Activated CD8-positive, alpha-beta memory T cell treated with anti-CD3 and anti-CD28 coated beads, Interleukin-2, amount 50 U/mL, for 4 hours (primary cell): ENCODE results near the gene TTC21A.
A peak's percentile ranks its signal among the peaks of the same experiment; 100 is the strongest.

ENCODE experiments used
- DNase-seq: peaks from one replicate; pipeline ENCODE4 v3.0.0-alpha.2; 2020

Gene TTC21A

DNA sequence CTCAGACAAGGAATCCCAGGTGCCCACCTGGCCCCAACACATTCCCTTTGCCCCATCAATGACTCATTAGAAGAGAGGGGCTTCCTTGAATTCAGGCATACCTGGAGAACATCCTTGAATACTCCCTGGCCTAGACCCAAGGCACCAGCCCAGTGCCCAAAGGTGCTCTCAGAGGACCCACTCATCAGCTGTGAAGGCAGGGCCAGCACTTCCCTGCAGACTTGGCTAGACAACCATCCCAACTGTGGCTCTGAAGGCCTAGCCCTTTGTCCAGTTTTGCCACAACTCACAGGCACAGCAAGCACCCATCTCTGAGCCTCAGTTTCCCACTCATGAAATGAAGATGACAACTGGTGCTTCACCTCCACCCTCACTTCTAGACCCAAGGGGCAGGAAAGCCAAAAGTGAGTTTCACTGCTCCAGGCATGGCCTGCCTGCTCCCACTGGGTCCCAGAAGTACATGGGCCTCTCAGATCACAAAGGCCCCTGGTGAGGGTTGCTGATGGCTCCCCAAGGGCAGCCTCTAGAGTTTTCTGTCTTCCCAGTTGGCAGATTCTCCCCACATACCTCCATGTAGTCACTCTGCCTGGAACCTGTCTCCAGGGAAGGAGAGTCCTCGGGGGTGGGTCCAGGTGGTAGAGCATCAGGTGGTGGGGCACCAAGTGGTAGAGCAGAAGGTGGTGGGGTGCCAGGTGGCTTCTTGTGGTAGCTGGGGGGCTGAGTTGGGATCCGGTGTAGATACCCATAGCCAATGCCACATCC, 7.6 kb upstream of the TTC21A start:
- no peak for DNase-seq

DNA sequence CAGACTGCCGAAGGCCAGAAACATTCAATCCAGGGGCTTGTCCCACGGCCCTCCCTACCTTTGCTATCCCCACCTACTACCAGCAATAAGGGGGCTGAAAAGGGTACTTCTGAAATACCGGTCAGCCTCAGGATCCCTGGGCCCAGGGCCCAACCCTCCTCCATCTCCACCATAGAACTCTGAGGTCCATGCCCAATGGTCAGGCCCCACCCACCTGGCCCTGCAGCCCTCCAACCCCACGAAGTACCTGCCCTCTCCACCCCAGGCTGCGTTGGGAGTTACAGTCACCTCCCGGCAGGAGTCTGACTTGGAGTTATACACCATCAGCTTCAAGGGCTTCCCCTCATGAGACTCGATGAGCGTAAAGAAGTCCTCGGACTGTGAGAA, 7.0 kb upstream of the TTC21A start:
- no peak for DNase-seq

DNA sequence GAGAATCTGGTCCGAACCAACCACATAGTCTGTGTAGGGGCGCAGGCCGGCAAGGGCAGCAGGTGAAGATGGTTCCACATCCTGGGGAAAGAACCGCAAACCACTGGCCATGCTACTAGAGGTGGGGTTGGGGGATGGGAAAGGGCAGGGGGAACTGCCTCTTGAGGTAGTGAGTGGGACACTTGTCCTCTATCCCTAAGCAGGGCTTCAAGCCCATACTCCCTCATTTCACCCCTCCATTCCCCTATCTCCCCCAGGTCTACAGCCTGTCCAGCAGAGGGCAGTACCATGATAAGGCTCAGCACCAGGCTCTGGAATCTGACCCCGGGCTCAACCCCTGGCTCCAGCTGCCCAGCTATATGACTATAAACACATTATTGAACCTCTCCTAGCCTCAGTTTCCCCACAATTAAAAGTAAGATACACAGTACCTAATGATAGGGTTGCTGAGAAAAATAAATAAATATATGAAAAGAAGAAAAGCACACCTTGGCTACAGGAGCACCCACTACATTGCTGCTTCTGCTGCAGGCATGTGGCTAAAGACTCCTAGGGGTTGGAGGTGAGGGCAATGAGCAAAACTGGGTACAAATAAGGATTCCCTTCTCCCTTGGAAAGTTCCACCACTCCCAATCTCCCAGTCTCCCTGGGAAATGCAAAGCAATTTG, 6.3 kb upstream of the TTC21A start:
- DNase-seq, result peak; percentile 49

DNA sequence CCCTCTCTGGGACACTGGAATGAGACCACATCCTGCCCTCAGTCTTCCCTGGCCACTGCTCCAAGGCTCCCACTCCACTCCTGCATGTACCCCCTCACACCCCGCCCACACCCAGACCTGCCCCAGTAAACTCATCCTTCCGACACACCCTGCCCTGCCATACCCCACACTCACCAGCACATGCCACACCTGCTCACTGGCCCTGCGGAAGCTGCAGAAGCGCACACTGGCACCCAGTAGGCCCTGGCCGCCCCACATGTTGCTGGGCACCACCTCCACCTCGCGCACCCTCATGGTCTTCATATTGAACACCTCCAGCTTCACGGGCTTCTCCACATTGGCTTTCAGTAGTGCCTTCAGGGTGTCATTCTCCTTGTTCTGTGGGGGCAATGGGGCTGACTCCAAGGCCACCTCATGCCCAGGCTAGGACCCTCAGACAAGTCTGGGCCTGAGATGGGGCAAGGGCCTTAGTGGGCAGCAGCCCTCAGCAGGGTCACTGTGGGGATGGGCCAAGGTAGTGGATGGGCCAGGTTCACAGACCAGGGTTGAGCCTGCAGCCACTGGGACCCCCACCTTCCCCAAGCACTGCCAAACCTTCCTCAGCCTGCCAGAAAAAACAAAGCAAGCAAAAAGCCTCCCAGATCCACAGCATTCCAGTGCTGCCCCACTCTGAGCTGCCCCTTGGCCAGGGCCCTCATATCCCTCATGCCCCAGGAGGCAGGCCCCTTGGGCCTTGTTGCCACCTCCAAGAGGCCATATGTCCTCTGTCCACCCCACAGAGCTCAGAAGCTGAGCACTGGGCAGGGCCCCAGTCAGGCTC, 4.8 kb upstream of the TTC21A start:
- DNase-seq, result no peak

DNA sequence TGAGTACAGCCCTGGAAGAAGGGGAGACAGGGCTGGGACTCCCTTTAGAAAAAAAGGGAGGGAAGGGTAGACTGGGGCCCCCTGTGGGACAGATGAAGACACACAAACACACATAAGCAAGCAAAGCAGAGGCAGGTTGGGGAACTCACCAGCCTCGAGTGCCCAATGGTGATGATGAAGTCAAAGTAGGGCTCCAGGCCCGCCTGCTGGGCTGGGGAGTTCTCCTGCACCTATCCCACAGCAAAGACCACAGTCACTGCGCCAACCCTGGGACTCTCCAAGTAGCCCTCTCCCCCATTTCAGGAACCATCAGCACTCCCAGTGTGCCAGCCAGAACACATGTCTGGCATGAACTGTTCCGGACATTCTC, 4.2 kb upstream of the TTC21A start:
- DNase-seq, result no peak

DNA sequence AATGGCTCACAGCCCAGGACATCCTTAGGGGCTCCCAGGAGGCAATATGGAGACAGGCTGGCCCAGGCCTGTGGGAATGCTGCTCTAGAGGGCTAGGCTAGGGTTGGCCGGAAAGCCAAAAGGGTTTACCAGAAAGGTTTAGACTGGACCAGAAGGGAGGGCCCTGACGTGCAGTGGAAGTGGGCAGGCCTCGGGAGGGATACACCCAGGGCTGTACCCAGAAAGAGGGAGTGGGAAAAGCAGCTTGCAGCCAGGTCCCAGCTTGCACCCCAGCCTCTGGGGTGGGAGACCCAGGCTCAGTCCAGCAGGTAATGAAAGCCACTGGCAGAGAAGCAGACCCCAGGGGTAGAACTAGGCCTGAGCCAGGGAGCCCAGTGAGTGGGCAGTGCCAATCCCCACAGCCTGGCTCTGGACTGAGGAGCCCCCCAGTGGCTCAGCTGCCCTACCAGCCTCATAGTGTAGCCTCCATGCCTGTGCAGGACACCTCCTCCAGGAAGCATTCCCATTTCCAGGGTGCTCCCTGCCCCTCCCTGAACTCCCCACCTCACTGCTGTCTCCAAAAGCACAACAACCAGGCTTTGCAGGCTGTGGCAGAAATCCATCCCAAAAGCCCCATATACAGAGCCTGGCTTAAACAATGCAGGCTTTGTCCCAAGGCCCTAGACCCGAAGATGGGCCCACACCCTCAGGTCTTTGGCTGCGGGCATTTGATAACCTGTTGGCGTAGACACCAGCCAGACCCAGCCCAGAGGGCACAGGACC, 3.5 kb upstream of the TTC21A start:
- no peak for DNase-seq

DNA sequence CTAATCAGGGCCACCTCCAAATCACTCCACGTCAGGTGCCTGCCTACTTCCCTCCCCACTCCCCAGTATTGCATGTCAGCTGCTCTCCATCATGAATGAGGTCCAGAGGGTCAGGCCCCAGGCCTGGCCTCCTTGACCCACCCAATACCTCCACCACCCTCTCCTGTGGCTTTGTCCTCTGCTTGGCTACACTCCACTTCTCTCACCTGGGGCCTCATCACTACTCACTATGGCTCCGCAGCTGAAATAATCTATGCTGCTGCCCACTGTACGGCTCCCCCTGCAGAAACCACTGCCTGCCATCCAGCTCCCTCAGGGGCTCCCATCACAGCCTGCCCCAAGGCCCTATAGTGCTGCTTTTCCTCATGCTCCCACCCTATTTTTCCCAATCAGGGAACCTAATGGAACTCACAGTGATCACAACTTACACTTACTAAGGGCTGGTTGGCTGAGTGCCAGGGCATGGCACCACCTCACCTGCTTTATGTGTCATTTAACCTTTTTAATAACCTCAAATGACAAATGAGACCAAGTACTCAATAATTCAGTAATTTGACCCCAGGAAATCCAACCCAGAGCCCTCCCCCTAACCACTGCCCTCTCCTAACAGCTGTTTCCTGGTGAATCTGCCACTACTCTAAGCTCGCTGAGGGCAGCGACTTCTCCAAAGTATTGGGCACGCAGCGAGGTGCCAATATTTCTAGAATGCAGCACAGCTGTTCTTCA, 2.4 kb upstream of the TTC21A start:
- DNase-seq, result peak; percentile 64

DNA sequence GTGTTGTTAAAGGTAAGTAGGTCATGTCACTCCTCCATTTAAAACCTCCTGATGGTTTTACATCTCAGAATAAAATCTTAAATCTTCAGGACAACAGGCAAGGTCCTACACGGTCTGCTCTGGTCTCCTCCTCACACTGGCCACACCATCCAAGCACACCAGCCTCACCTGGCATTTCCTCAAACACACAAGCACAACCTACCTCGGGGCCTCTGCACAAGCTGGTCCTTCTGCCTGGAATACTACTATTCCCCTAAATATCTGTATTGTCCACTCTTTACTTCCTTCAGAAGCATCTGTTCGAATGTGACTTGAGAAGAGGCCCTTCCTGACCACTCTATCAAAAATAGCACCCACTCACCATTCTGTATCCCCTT, 1.8 kb upstream of the TTC21A start:
- DNase-seq, result no peak

DNA sequence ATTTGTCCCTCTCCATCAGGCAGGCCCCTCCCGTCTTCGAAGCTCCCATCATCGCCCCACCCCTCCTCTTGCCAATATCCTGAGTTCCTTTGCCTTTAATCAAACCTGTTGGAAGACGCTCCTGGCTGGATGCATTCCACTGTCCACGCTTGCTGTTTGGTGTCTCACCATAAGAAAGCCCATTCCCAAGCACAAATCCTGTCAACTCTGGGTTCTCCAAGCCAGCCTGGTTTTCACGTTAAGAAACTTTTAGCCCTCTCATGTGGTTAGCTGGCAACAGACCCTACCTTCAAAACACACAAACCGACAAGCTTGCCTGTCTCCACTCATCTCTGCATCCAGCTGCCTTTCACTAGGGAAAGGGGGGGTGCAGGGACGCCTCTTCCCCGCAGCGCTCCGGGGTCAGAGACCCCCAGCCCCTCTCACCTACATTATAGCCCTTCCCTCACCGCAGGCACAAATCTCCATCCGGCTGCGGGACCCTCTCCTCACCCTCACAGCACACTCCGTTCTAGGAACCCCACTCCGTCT, 1.1 kb upstream of the TTC21A start:
- DNase-seq, result no peak

DNA sequence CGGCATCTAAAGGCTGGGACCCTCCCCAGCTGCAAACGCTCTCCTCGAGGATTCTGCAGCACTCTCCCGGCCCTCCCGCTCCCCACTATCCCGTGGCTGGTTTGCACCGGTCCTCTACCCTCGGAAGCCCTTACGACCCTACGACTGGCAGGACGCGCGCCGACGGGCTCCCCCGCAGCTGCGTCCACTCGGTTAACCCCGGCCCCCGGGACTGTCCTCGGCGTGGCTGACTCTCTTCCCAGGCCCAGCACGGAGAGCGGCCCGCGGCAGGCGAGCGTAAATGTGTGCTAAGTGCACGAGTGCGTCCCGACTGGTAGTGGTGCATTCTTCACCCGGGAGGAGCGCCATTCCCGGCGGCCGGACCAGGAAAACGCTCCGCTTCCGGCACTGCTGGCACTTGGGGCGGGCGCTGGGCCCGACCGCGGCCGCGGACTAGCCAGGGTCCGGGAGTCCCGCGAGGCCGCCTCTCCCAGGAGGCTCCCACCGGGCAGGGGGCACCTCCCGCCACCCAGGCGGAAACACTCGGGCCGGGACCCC, 561 bp upstream of the TTC21A start:
- DNase-seq, result no peak

DNA sequence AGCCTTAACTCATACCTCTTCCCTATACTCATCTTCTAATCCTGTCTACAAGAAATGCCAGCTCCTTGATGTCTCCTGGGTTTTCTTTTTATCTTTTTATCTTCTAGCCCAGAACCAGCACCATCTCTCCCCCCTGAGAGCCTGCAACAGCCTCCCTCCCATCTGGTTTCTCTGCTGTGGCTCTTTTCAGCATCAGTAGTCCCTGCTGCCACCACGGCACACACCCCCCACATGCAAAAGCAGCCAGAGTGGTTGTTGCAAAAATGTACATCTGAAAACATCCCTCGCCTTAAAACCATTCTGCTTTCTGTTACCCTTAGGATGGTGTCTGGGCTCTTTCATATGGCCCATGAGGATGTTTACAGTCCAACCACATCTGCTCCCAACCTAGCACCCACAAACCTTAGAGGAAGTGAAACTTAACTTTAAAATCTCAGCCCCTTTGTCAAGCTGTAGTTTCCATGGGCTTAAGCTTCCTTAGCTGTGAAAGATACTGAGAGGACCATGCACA, 775 bp downstream of the TTC21A start:
- no peak for DNase-seq

DNA sequence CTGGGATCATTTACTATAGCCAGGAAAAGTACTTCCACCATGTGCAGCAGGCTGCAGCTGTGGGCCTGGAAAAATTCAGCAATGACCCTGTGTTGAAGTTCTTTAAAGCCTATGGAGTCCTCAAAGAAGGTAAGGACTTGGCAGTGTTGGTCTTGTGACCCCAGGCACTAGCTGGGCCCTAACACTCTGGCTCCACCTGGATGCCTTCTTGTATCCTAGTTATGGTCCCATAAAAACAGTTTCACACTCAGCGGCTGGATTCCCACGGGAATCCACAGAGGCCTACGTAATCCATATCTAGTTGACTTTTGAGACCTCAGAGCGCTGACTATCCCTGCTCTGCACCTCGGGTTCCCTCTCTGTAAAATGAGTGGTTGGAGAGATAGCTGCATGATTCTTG, 1.6 kb downstream of the TTC21A start:
- DNase-seq, result no peak

DNA sequence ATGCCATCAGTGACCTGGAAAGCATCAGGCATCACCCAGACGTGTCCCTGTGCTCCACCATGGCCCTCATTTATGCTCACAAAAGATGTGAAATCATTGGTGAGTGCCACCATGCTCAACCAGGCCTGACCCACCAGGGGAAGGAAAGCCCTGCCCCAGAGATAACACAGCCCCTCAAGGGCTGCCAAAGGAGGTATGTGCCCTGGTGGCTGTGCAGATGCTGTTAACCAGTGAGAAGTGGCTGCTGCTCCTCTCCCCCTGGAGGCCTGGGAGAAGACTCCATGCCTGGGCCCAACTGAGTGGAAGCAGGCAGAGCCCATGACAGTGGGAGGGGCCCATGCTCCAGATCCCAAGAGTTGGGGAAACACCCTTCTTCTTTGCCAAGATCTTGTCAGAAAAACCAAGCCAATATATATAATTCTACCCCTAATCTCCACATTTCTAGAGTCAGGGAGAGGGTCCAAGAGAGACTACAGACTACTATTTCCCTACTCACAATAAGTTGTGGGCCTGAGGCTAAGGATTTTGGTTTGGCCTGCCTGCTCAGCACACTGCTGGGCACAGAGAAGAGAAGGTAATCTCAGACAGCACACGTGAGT, 2.7 kb downstream of the TTC21A start:
- DNase-seq, result no peak

DNA sequence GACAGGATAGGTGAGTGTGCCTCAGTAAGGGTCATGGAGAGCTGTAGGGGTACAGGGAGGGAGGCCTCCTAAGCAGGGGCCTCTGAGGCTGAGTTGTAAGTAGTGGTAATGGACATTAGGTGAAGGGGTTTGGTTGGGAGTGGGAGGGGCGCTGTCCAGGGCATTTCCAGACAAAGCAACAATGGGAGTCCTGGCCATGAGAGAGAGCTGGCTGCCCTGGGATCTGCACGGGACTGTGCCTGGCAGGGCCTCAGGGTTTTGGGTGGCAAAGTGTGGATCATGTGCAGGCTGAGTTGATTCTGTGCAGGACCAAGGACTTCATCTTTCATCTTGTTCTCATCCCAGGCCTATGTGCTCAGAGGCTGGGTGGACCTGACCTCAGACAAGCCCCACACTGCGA, 4.6 kb downstream of the TTC21A start:
- DNase-seq, result no peak

DNA sequence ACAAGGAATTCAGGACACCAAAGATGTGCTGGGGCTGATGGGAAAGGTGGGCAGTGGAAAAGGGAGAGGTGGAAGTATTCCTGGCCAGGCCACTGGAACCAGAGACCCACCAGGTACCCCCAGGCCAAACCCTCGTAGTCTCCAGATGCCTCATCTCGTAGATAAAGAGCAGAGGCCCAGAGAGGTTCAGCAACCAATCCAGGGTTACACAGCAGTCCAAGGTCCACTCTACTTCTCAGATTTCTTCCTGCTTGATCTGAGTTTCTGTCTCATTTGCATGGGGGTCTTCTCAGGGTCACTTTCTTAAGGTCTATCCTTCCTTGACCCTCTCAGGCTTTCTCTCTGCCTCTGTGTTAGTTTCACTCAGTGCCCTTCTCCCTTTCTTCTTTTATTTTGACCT, 5.1 kb downstream of the TTC21A start:
- DNase-seq, result no peak

DNA sequence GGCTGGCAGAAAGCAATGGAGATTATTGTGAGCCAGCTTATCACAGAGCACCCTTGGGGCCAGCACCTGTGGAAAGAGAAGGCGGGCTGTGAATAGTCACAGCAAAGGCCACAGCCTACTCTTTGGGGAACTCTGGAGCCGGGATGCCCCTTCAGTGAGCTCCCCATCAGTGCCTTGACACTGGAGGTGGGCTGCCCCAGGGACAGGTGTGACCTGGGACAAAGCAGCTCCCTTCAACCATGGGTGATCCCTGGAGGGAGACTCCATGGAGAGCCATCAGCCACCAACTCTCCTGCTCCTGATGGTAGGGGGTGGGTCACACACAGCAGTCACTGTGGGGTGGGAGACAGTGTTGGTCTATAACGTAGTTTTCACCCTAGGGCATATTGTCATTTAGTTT, 5.8 kb downstream of the TTC21A start:
- no peak for DNase-seq

DNA sequence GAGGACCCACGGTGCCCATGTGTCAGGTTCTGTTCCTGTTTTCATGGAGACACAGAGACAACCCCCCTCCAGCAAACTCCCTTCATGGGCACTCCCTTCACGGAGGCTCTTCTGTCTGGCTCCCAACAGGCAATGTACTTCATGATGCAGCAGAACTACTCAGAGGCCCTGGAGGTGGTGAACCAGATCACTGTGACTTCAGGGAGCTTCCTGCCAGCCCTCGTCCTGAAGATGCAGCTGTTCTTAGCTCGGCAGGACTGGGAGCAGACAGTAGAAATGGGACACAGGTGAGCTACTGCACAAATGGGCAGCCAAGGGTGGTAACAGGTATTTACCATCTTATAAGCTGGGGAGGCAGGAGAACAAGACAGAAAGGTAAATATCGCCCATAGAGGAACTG, 7.0 kb downstream of the TTC21A start:
- no peak for DNase-seq

DNA sequence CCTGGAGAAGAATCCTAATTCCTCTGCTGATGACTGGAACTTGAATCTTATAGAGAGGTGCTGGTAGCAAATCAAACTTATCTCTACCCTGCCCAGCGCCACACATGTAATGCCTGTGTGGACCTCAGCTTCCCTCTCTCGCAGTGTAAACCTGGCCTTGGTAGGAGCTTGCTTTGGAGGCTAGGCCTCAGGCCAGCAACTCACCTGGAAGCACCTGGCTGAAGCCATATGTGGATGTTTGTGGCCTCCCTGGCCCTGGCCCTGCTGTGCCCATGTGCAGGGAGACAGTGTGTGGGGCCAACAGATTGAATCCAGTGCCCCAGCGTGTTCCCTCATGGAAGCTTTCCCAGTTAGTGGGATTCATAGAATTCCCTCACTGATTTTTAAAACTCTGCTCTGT, 8.4 kb downstream of the TTC21A start:
- DNase-seq, result no peak

DNA sequence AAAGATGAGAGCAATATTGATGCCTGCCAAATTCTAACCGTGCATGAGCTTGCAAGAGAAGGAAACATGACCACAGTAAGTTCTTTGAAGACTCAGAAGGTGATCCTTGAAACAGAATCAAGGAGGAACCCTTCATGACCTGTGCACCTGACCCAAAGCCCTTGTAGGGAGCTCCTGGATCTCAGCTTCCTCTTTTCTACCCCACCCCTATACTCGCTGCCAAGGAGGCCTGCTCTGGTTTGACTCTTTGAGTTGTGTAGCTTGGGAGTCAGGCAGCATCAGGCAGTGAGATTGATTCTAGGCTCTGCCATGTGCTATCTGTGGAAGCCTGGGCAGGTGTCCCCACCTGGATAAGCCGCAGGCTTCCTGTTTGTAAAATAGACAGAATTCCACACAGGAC, 10.6 kb downstream of the TTC21A start:
- DNase-seq, result no peak

DNA sequence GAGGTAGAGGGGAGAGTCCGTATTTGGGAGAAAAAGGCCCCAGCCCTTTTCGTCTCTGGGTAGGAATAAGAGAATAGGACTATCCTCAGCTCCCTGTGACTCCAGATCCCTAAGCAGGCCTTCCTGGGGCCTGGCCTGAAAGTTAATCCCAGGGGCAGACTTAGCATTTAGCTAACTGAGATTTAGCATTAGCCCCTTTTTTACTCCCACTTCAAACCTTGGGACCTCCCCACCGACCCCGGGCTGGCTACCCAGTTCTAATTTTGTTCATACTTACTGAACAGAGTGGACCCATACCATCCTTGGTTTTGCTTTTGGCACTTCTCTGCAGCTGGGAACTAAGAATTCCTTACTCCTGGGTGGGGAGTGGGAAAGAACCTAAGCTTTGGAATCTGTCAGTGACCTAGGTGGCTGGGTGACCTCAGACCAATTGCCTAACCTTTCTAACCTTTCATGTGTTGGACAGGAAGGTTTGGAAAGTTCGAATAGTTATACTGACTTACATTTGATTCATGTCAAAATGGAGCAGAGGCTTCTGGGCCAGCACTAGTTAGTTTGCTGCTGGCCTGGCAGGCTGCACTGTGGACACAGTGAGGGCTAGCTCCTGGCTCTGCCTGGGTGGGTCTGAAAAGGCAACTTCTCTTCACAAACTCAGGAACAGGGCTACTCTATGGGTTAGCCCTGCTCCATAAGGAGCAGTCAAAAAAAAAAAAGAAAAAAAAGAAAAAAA, 11.6 kb downstream of the TTC21A start:
- DNase-seq, result no peak

DNA sequence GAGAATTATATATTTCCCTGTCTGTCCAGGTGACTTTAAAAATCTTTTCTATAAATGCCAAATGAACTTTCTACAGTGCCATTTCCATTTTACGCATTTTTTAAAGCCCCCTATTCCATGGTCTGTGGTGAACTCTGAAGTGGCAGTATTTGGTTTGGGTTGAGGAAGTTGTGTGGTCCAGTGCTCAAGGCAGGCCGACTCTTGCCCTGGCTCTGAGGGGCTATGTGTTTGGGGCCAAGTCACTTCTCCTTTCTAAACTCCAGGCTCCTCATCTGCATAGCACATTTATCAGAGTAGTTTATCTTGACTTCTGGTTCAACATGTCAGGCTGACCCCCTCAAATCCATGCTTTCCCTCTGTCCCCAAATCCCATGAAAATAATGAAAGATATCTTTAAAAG, 14.1 kb downstream of the TTC21A start:
- no peak for DNase-seq
